ENCODE measurements around the gene SLC6A13. TPM values are rescaled to one million over a fixed set of nuclear protein-coding genes. Genes with fewer than 3 reads are reported as not detected.

The SLC6A13 gene
- polyA plus RNA-seq, 1 donor (not counting 4 experiments of a cell fraction or from before 2014, with no cell fraction given), result 0.33 TPM

DNA sequence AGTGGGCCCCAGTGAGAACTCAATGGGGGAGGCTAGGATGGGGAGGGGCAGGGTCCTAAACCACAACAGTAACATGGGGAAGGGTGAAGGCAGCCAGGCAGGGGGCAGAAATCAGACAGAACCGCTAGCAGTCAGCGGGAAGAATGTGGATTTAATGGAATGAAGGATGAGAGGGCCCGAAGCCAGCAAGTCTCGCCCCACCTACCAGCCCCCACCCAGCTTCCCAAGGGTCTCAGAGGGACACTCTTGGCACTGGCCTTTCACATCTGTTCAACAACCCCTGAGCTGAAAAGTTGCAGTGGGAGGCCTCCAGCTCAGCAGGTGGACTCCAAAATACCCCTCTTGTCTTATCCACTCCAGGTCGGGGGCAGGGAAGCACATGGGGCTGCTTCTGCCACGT is 42.1 kb downstream of the SLC6A13 start:
- no peaks in the 10 kb centered on the region for H3K4me1 ChIP-seq (ENCODE audit: control insufficient read depth, extremely low read depth, insufficient read depth, low read length)
- H3K27ac ChIP-seq (ENCODE audit: control insufficient read depth, insufficient read depth, low read length), result no peak overlapping the region
- FAIRE-seq (no peak), DNase-seq (ENCODE audit: low read depth, low spot score) (no peak)
- dilution Hi-C loops (cut with MboI; ENCODE audit: extremely low pct_ligation_motif_present, low sequenced_read_pairs), result no loop called here
- no peak overlapping the region for H3K4me3 ChIP-seq (ENCODE audit: control insufficient read depth in 2 of 3, extremely low read depth in 1 of 3, insufficient read depth in 2 of 3, low read depth in 1 of 3, low read length in 3 of 3)
- no peak overlapping the region for H2AFZ ChIP-seq (ENCODE audit: control insufficient read depth, low read length)
- H3K9me3 ChIP-seq (ENCODE audit: control insufficient read depth, low read depth, low read length), result no peaks in the 10 kb centered on the region
- no peak for TF ChIP-seq CTCF (optimal IDR thresholded peaks at IDR 0.05 in 1 of 3, IDR thresholded peaks at IDR 0.05 in 1 of 3, conservative IDR thresholded peaks at IDR 0.05 in 1 of 3; ENCODE audit: extremely low read depth in 1 of 3, insufficient read depth in 2 of 3, low read length in 3 of 3)
- no peak for TF ChIP-seq EZH2 (IDR thresholded peaks at IDR 0.05; ENCODE audit: low read length)
- H3K79me2 ChIP-seq (ENCODE audit: control insufficient read depth, insufficient read depth, low read length), result no peaks in the 10 kb centered on the region
- peaks cover 19% of the 10 kb centered on the region for H3K27me3 ChIP-seq (ENCODE audit: control insufficient read depth, extremely low read depth, insufficient read depth, low read length)
- no peaks in the 10 kb centered on the region for H3K36me3 ChIP-seq (ENCODE audit: control insufficient read depth in 2 of 2, extremely low read depth in 1 of 2, insufficient read depth in 2 of 2, low read length in 2 of 2)
- no peaks in the 10 kb centered on the region for H3K9me1 ChIP-seq (ENCODE audit: control insufficient read depth, extremely low read depth, insufficient read depth, low read length)
- no peak overlapping the region for H3K9ac ChIP-seq (ENCODE audit: control insufficient read depth, extremely low read depth, insufficient read depth, low read length)
- no peak overlapping the region for H3K4me2 ChIP-seq (ENCODE audit: control insufficient read depth, extremely low read depth, insufficient read depth, low read depth, low read length)
- no peaks in the 10 kb centered on the region for H4K20me1 ChIP-seq (ENCODE audit: control insufficient read depth, extremely low read depth, insufficient read depth, low read length)

- dilution Hi-C loops (cut with MboI; ENCODE audit: extremely low pct_ligation_motif_present, low sequenced_read_pairs), result no loop called here
- no peaks in the 10 kb centered on the region for H3K4me1 ChIP-seq (ENCODE audit: control insufficient read depth, extremely low read depth, insufficient read depth, low read length)
- FAIRE-seq (no peak), DNase-seq (ENCODE audit: low read depth, low spot score) (no peak)
- no peaks in the 10 kb centered on the region for H3K36me3 ChIP-seq (ENCODE audit: control insufficient read depth in 2 of 2, extremely low read depth in 1 of 2, insufficient read depth in 2 of 2, low read length in 2 of 2)
- H4K20me1 ChIP-seq (ENCODE audit: control insufficient read depth, extremely low read depth, insufficient read depth, low read length), result no peaks in the 10 kb centered on the region
- no peaks in the 10 kb centered on the region for H3K9me1 ChIP-seq (ENCODE audit: control insufficient read depth, extremely low read depth, insufficient read depth, low read length)
- H3K4me3 ChIP-seq (ENCODE audit: control insufficient read depth in 2 of 3, extremely low read depth in 1 of 3, insufficient read depth in 2 of 3, low read depth in 1 of 3, low read length in 3 of 3), result no peak overlapping the region
- no peak overlapping the region for H3K4me2 ChIP-seq (ENCODE audit: control insufficient read depth, extremely low read depth, insufficient read depth, low read depth, low read length)
- no peaks in the 10 kb centered on the region for H3K79me2 ChIP-seq (ENCODE audit: control insufficient read depth, insufficient read depth, low read length)
- H3K27ac ChIP-seq (ENCODE audit: control insufficient read depth, insufficient read depth, low read length), result no peak overlapping the region
- TF ChIP-seq CTCF (optimal IDR thresholded peaks at IDR 0.05 in 1 of 3, IDR thresholded peaks at IDR 0.05 in 1 of 3, conservative IDR thresholded peaks at IDR 0.05 in 1 of 3; ENCODE audit: extremely low read depth in 1 of 3, insufficient read depth in 2 of 3, low read length in 3 of 3) (peak; percentile 54 to 81 (median 69)), EZH2 (IDR thresholded peaks at IDR 0.05; ENCODE audit: low read length) (no peak)
- no peaks in the 10 kb centered on the region for H3K9me3 ChIP-seq (ENCODE audit: control insufficient read depth, low read depth, low read length)
- H2AFZ ChIP-seq (ENCODE audit: control insufficient read depth, low read length), result no peak overlapping the region
- no peak overlapping the region for H3K9ac ChIP-seq (ENCODE audit: control insufficient read depth, extremely low read depth, insufficient read depth, low read length)
- H3K27me3 ChIP-seq (ENCODE audit: control insufficient read depth, extremely low read depth, insufficient read depth, low read length), result peaks cover 23% of the 10 kb centered on the region
Measured at GRCh38 chr12:219891-220352, 42.7 kb downstream of the SLC6A13 start.

Data from keratinocyte (primary cell).